Left ventricle myocardium superior (tissue), 1 donor: Measurements from ENCODE around the gene BTBD3. TPM values are rescaled to one million over a fixed set of nuclear protein-coding genes. Genes with fewer than 3 reads are reported as not detected.

ENCODE experiments used
- ATAC-seq: fragments of 200-7000 bp; cut with Tn5 transposase; one replicate; pipeline ENCODE4 v1.9.1; 2020; ENCODE audit warnings: mild to moderate bottlenecking, moderate library complexity
- DNase-seq: peaks from one replicate; pipeline ENCODE4 v3.0.0-alpha.2; 2020
- intact Hi-C: fragments of 100-400 bp; cut with micrococcal nuclease; formaldehyde crosslinking; loops from one replicate; pipeline ENCODE4 v1.11.0; 2022
- total RNA-seq: library from RNA; stranded (reverse); fragmentation: NEBNext Ultra II Directional; extraction: Animal tissue kit (Norgen Biotek cat#: 25700); gene quantifications from one replicate; pipeline ENCODE4 v1.2.1, GENCODE V29; 2021
- donor health status: DM: no; HTN: yes; CAD: no; lungs with severe emphysema.

BTBD3 gene
- total RNA-seq, 1 donor from 2014 or later = 30.2 TPM

DNA sequence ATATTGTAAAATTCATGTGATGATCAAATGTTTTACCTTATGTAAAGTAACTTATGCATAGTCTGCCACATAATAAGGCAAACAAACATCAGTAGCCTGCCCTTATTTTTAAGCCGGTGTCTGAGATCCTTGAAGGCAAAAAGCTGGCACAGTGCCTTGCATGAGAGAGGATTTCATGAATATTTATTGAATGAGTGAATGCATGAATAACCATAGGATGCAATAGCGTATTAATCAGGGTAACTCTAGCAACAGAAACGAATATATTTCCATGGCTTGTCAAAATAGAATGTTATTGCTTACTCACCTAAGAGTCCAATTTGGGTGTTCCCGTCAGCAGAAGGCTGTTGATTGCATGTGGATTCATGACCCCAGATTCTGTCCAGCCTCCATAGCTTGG lies 34.9 kb downstream of the BTBD3 start:
- no peak for ATAC-seq
- DNase-seq = no peak
- intact Hi-C loops = no loop called here

DNA sequence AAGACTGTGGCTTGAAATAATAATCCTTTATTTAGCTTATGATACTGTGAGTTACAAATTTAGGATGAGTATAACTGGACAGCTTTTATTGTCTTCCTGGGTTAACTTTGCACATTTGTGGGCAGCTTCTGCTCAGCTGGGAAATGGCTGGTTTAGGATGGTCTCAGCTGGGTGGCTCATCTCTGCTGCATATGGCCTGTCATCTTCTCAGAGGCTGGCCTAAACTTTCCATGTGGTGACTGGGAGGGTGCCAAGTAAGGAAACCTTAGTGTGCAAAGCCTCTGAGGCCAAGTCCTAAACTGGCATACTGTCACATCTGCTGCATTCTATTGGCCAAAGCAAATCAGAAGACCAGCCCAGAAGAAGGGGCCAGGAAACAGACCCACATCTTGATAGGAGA lies 40.2 kb downstream of the BTBD3 start:
- intact Hi-C loops = no loop called here
- DNase-seq (no peak), ATAC-seq (no peak)

DNA sequence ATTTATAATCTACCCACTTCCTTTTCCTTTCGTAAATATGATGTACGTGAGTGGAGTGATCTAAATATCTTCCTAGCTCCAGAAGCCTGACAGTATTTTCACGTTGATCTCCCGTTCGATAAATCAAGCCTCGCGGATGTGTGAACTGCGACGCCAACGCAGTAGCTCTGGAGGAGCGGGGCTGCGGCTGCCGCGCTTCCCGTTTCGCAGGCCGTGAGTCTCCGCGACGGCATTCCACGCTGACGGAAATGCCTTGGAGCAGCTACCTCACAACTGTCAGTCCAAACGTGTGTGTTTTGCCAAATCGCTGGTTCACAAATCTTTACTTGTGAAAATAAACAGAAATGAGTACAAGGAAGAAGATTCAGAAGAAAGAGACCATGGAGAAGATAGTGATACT lies 41.2 kb downstream of the BTBD3 start:
- intact Hi-C loops = no loop called here

DNA sequence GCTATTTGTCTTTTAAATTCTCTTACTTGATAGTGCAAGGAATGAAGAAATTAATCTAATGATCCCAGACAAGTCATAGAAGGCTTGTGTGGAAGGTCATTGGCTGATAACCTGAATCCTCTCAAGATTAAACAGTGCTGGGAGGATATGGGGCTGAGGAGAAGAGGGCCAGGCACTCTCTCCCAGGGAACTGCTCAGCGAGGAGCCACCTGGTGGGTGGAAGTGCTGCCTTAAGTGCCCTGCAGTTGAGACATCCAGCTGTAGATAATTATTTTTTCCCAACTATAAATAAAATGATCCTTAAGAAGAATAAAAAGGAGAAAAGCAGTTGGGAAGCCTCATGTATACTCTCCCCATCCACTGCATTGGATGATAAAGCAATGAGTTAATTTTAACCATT lies 47.9 kb downstream of the BTBD3 start:
- no peak for ATAC-seq
- intact Hi-C loops = no loop called here
- no peak for DNase-seq

More for the DNA sequence above, 41.2 kb downstream of the BTBD3 start:
- ATAC-seq = no peak
- no peak for DNase-seq

DNA sequence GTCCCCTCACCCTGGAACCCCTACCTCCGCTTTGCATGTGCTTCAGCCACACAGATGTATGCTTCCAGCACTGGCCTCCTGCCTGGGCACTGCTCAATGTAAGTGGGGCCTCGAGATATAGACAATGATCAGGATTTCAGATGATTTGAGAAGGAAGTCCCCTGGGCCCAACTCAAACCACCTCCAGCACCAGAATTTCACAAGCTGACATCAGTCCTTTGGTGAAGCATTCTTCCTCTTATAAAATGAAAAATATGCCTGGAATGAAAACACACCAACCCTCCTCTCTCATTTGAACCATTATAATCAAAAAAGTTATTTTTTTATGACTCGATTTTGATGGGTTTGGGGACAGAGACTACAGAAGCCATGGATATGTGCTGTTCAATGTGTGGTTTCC lies 48.5 kb downstream of the BTBD3 start:
- ATAC-seq = no peak
- intact Hi-C loops = no loop called here

DNA sequence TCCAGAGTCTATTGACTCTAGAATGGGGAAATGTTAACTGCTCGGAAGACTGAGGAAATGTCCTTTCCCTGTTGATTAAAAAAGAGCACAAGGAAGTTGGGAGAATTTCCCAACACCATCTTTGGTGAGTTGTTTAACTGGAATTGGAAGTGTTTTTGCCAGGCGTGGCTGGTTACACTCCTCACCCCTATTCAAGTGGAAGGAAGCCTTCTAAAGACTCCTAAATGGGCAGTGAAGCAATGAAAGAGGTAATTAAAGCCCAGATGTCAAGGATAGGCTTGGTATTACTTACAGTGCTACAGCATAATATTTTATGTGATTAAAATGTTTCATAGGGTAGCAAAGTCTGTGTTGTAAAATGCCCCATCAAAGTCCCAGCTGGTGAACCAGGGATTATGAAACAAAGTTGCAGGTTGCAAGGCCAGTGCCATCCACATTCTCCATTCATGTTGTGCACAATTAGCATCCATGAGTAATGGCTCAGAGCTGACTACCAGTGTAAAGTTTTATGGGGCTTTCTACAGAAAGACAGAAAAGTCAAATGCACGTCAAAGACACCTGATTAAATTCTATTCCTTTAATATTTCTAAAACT lies 52.6 kb downstream of the BTBD3 start:
- ATAC-seq = no peak
- DNase-seq = no peak
- intact Hi-C loops = no loop called here

More for the DNA sequence above, 48.5 kb downstream of the BTBD3 start:
- no peak for DNase-seq

DNA sequence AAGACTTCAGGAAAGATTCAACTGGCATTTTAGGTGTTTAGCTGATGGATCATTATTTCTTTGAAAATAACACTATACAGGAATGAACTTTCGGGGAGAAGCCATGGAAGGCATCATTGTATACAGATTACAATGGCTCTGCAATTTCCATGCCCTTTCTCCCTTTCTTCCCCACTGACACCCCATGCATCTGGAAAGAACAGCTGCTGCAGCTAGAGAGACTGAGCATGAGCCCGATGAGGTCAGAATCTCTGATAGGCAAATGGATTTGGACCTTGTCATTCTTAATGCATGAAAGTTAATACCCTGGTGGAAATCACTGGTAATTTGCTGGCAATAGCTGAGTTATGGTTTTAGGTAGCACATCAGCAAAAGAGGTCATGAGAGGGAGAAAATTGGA lies 54.8 kb downstream of the BTBD3 start:
- ATAC-seq (no peak), DNase-seq (no peak)
- intact Hi-C loops = no loop called here
